Activated effector memory CD4-positive, alpha-beta T cell treated with Interleukin-2 at 50 U/mL for 16 hours (primary cell): ENCODE results near the gene MED10.

ENCODE experiments used
- DNase-seq: peaks from one replicate; pipeline ENCODE4 v3.0.0-alpha.2; 2020

MED10 gene

GRCh38 chr5:6398570-6399230, 20.4 kb upstream of the MED10 start:
- DNase-seq, result no peak

GRCh38 chr5:6397536-6398269, 19.4 kb upstream of the MED10 start:
- no peak for DNase-seq

DNA sequence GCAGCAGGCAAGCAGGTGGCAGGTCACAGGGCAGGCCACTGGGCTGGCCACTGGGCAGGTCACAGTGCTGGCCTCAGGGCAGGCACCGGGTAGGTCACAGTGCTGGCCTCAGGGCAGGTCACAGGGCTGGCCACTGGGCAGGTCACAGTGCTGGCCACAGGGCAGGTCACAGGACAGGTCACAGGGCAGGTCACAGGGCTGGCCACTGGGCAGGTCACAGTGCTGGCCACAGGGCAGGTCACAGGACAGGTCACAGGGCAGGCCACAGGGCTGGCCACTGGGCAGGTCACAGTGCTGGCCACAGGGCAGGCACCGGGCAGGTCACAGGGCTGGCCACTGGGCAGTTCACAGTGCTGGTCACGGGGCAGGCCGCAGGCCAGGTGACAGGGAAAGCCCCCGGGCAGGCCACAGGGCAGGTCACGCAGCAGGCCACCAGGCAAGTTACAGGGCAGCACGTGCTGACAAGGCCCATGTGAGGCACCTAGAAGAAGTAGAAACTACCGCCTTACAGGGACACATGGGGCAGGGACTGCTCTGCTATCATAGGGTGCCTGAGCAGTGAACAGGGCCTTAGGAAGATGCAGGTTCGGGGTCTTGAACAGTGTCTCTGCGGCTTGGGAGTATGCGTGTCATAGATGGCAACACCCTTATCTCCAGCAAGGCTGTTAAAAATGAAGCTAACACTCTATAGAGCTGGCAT, 18.6 kb upstream of the MED10 start:
- no peak for DNase-seq

DNA sequence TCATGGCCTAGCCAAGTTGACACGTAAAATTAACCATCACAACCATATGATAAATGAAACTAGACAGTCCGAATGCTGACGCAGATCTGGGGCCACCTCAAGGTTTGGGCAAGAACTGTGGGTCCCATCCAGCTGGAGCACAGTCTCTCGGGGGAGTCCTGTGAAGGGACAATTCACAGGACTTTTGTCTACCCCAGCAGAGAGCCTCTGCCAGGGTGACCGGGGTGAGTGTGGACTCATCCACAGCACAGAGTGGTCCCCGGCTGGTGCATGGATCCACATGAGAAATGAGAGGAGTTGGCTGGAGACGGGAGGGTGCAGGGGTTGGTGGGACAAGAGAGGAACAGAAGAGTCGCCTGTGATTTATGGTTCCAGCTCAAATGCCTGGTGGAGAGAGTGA, 17.7 kb upstream of the MED10 start:
- DNase-seq, result no peak

DNA sequence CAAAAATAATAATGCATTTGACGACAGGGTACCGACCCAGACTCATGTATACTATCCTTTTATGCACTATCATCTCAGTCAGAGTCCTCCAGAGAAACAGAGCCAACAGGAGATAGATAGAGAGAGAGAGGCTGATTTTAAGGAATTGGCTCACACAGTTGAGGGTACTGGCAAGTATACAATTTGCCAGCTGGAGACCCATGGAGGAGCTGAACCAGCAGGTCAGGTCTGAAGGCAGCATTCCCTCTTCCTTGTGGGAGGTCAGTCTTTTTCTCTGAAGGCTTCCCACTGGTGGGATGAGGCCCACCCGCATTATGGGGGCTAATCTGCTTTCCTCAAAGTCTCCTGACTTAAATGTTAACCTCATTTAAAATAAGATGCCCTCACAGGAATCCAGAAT, 17.3 kb upstream of the MED10 start:
- no peak for DNase-seq

DNA sequence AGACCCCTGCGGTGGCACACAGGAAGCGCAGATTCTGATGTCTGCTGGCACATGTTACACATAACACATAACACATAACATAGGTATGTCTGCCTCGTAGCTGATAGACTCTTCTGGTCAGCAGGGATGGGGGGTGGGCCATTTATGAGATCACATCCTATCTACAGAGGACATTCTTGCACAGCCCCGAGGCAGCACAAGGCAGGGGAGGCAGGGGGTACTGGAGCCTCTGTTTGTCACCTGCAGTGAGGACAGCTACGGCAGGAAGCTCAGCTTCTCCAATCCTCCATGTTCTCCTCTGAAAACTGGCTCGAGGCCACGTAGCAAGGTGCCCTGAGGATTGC, 16.7 kb upstream of the MED10 start:
- no peak for DNase-seq

DNA sequence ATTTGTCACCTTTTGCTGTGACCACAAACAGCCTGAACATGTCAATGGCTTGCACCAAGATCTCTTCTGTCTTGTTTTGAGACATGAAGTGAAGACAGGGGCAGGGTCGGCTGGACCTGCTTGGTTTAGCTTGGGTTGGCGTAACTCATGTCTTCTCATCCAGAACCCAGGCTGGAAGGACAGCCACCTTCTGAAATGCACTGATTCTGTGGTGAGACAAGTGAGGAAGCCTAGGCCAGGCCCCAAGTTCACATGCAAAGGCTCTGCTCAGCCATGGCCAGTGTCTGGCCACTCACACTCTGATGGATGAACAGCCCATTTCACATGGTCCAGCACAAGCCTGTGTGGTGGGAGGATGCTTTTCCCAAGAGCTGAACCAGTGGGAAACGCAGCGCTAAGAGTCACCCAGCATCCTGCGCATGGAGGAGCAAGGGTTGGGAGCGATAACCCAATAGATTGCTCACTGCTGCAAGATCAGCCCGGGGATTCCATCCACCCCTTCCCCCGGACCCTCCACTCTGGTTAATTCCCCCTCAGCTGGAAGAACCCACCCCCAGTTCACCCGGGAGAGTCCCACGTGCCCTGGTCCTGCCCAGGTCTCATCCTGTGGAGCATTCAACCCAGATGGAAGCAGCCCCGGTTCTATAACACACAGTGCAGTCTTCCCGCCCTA, 16.2 kb upstream of the MED10 start:
- DNase-seq, result no peak

GRCh38 chr5:6393596-6394194, 15.3 kb upstream of the MED10 start:
- no peak for DNase-seq

- no peak for DNase-seq
Observed at GRCh38 chr5:6392561-6392960, 14.2 kb upstream of the MED10 start.

- DNase-seq, result no peak
Observed at GRCh38 chr5:6391151-6391550, 12.8 kb upstream of the MED10 start.

GRCh38 chr5:6389946-6390530, 11.7 kb upstream of the MED10 start:
- no peak for DNase-seq

DNA sequence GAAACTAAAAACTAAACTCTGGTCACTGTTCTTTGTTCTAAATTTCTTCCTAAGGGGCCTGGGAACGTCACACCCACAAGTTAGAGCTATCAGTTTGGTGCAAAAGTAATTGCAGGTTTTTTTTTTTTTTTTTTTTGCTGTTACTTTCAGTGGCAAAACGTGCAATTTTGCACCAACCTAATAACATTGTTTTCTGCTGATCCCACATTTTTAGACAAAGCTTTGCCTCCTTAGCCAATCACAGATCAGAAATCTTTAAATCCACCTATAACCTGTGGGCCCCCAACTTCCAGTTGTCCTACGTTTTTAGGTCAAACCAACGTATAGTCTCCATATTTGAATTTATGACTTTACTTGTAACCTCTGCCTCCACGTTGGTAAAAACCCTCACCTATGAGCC, 11.1 kb upstream of the MED10 start:
- DNase-seq, result no peak

DNA sequence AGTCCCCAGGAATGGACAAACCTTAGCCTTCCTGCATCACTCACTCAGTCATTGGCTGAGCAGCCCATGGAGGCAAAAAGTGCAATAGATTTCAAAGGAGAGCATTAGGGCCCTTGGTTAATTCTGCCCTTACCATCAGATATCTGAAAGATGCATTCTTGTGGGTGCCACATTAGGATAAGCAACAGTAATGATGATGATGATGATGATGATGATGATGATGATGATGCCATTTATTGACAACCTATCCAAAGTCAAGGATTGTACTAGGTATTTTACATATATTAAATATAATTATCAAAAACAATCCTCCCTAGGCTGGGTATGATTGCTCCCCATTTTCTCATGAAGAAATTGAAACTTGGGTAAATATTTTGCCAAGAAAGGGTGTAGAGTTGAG, 9.6 kb upstream of the MED10 start:
- no peak for DNase-seq

DNA sequence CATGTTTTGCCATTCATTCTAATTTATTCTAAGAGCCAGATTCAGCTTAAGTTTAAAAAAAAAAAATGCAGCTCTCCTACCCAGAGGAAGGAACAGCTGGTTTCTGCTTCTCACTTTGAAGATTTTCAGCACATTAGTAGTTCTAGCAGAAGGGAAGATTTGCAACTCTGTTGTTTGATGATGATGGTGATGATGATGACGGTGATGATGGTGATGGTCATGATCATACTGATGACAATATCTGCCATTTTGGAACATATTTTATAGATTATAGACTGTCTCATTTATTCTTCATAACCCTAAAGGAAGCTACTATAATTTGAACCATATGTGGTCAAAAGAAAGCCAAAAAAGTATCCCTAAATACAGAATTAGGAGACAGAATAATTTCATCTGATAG, 7.9 kb upstream of the MED10 start:
- no peak for DNase-seq

DNA sequence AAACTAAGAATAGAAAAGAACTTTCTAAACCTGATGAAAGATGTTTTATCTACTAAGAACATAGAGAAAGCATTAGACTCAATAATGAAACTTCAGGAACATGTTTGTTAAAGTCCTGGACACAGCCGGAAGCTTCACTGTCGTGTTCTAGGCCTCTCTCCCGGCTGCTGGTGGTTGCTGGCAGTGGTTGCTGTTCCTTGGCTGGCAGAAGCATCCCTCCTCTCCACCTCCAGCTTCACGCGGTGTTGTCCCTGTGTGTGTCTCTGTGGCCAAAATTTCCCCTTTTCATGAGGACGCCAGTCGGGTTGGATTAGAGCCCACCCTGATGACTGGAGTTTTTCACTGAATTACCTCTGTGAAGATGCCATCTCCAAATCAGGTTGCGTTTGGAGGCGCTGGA, 6.5 kb upstream of the MED10 start:
- no peak for DNase-seq

- DNase-seq, result no peak
Observed at GRCh38 chr5:6383376-6383775, 5.0 kb upstream of the MED10 start.

DNA sequence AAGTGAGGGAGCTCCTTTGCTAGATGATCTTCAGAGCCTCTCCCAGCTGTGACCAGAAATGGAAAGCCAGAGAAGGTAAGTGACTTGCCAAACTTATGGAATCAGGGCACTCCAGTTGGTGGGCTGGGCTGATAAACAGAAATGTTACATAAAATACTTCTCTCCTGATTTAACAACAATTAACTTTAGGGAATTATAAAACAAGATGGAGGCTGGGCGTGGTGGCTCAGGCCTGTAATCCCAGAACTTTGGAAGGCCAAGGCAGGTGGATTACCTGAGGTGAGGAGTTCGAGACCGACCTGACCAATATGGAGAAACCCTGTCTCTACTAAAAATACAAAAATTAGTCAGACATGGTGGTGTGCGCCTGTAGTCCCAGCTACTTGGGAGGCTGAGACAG, 899 bp upstream of the MED10 start:
- no peak for DNase-seq

DNA sequence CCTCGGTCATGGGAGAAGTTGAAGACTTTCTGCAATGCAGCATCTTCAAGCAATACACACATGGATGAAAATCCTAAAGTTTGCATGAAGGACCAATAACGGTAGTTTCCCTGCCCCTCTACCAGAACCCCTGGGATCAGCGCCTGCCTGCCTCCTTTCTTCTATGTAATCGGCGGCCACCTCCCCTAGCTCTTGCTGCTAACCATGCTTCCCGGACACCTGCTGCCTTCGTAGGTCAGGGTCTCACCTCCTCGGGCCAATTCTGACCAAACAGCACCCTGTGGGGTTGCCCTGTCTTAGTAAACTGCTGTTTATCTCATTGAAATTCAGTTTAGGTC, 388 bp upstream of the MED10 start:
- no peak for DNase-seq

DNA sequence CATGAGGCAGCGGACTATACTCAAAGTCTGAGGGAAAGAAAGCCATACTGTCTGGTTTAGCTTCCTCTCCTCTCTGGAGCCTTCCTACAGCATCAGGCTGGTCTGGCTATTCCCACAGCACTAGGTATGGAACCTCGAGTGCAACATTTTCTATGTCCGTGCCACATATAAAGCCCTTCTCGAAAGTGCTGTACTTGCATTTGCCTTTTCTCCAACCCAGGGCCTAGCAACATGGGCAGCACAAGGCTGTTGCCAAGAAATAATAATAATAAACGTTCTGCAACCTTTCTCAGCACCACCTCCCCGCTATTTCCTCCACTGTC, 804 bp downstream of the MED10 start:
- no peak for DNase-seq

DNA sequence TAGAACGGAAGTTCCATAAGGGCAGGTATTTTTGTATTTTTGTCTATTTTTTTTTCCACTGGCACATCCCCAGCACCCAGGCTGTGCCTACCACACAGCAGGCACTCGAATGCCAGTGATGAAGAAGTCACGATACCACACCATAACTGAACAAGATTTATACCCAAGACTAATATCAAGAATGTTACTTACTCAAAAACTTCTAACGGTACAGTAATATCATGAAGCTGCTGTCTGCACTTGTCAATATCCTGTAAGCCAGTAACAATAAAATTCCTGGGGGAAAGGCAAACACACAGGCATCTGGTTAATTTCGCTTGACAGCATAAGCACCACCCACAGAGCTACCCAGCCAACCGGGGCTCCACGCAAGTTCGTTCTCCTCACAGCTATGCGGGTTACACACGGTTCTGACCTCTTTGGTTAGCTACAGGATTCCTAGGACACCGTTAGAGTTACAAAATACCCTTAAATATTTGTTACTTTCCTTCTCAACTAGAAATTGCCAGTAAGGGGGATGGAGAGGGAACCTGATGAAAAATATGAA, 1.3 kb downstream of the MED10 start:
- no peak for DNase-seq

DNA sequence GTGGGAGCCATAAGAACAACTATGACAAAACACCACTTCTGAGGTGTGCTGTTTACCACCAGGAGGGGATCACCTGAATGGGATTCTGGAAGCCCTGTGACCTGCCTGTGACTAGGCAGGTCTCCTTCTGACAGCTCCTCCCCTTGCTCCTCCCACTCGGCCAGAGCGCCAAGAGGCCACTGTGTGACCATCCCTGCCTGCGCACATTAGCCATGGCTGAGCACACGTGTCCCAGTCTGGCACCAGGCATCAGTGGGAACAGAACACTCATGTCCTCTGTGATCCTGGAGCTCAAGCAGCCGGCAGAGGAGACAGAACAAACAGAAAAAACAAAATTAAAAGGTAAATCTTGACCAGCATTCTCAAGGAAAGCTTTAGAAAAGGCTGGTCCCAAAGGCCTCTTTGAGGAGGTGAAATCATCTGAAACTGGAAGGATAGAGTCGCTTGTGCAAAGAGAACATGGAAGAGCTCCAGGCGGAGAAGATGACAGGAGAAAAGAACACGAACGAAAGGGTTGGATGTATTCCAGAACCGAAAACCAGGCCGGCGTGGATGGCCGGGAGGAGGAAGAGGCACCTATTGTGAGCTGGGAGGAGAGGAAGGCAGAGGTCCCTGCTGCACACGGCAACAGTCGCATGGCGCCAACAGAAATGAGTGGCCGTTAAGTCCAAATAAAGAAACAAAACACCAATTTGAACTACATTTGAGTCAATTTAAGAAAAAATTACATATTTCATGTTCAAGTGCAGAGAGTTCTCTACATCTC, 5.1 kb downstream of the MED10 start:
- DNase-seq, result no peak
